Fibroblast of villous mesenchyme (primary cell): Measurements from ENCODE around the gene MEIOSIN. TPM values are rescaled to one million over a fixed set of nuclear protein-coding genes. Genes with fewer than 3 reads are reported as not detected.
"Not testable (repeated sequence)": the region's sequence is repeated elsewhere in the genome, so short reads cannot be mapped to it uniquely, and the experiment has no call there.

Experiments used
- DNase-seq: peaks from one replicate; pipeline ENCODE4 v3.0.0-alpha.2; 2010; ENCODE audit warnings: low read depth
- H3K4me3 ChIP-seq: 2 replicates; pipeline ENCODE4 v1.5.1; 2011; ENCODE audit warnings: low read depth, mild to moderate bottlenecking, low read length
- total RNA-seq: library from RNA; depleted of rRNA; stranded (reverse); fragments of >200 nt; gene quantifications from 2 replicates; pipeline ENCODE4 v1.2.3, GENCODE V29; 2012
- TF ChIP-seq, protein P1 (sequence below): IDR thresholded peaks from 2 replicates; pipeline ENCODE4 v1.5.1; 2012; ENCODE audit warnings: low read depth, mild to moderate bottlenecking, low read length; ENCODE audit not compliant: insufficient read depth

MEIOSIN gene
- total RNA-seq, 1 donor, result not detected

DNA sequence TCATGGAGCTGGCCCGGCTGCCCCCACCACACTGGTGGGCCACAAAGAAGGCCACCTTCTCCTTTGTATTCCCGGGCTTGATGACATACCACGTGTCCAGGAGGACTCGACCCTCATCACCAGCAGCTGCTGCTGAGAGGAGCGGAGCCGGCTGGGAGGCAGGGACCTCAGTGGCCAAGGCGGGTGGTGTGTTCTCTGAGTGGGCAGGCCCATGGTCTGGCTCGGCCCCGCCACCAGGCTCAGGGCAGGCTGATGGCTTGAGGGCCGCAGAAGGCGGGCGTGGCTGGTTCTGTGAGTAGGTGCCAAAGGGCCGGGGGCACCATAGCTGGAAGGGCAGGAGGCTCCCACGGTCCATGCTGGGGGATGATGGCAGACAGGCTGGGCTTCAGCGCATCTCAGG, 20.1 kb upstream of the MEIOSIN start:
- TF ChIP-seq, protein P1, sequence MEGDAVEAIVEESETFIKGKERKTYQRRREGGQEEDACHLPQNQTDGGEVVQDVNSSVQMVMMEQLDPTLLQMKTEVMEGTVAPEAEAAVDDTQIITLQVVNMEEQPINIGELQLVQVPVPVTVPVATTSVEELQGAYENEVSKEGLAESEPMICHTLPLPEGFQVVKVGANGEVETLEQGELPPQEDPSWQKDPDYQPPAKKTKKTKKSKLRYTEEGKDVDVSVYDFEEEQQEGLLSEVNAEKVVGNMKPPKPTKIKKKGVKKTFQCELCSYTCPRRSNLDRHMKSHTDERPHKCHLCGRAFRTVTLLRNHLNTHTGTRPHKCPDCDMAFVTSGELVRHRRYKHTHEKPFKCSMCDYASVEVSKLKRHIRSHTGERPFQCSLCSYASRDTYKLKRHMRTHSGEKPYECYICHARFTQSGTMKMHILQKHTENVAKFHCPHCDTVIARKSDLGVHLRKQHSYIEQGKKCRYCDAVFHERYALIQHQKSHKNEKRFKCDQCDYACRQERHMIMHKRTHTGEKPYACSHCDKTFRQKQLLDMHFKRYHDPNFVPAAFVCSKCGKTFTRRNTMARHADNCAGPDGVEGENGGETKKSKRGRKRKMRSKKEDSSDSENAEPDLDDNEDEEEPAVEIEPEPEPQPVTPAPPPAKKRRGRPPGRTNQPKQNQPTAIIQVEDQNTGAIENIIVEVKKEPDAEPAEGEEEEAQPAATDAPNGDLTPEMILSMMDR, result no peak
- H3K4me3 ChIP-seq, result no peak overlapping the region
- DNase-seq, result no peak

DNA sequence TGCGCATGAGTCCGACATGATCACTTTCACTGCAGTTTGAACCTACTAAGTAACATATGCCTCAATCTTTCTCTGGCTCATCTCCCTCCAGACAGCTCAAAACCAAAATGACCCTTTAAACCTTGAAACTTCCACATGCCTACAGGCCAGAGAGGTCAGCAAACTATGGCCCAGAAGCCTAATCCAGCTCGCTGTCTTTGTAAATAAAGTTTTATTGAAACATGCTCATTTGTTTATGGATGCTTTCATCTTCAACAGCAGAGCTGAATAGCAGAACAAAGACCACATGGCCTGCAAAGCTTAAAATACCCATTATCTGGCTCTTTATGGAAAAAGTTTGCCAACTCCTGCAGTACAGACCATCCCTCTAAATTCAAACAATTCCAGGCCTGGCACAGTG, 18.1 kb upstream of the MEIOSIN start:
- TF ChIP-seq, protein P1, result no peak
- DNase-seq, result no peak
- no peak overlapping the region for H3K4me3 ChIP-seq

DNA sequence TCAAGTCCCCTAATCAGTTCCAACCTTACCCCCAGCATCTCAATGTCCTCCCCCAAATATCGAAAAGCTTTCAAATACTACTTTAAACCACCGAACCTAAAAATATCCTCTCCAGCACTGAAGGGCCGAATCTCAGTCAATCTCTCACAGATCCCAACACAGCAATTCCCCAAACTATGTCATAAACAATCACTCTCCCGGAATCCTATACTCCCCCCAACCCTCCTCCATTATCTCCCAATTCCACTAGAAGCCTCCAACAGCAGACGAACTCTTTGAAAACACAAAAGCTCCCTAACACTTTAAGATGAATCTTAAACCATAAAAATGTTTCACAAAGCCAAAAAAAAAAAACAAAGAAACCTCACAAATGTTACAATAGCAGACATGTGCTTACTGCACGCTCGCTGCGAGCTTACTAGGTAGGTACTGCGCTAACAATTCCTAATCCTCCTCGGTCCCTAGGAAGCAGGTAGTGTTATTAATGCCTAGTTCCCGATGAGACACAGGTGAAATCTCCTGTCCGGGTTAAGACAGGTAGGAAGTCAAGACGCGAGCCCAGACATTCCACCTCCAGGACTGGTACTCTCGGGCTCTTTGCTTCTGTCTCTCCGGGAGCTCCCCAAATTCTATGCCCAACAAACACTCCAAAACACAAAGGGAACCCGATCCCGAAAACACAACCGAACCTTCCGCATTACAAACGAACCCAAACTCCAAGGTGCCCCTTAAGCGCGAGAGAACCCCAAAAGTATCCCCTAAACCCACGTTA, 16.7 kb upstream of the MEIOSIN start:
- peak; percentile 18 for DNase-seq
- TF ChIP-seq, protein P1, result no peak
- peak overlapping the region; percentile 97 for H3K4me3 ChIP-seq

DNA sequence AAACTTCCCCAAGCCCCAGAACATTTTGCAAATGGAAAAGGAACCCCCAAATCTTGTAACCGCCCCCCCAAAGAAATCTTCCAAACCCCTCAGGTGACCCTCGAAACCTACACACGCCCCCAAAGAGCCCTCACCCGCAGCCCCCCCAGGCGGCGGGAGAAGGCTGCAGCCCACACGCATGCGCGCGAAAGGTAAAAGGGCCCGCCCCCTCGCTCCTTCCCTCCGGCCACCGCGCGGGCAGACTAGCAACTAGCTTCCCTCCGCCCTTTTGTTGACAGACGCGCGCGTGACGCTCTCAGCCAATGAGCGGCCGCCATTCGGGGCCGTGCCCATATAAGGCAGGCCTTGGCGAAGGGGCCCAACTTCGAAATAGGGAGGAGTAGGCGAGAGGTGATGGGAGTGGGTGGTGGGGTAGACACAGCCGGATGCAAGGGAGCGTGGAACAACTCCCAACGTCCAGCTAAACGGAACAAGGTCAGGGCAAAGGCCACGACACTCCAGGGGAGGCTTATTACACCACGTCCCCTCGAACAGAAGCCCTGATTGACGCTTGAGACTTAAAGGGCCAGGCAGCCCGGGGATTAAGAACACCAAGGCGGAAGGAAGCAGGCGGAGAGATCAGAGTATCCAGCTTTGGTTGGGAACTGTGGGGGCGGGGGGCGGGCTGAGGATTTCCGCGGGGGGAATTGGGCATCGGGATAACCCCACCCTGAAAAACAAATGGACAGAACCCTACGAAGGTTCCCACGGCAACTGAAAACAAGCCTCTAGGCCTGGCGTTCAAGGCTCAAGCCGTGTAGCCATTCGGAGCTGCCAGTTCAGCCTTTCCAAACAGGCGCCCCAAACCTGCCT, 15.9 kb upstream of the MEIOSIN start:
- TF ChIP-seq, protein P1, result peak; percentile 20
- DNase-seq, result peak; percentile 100

DNA sequence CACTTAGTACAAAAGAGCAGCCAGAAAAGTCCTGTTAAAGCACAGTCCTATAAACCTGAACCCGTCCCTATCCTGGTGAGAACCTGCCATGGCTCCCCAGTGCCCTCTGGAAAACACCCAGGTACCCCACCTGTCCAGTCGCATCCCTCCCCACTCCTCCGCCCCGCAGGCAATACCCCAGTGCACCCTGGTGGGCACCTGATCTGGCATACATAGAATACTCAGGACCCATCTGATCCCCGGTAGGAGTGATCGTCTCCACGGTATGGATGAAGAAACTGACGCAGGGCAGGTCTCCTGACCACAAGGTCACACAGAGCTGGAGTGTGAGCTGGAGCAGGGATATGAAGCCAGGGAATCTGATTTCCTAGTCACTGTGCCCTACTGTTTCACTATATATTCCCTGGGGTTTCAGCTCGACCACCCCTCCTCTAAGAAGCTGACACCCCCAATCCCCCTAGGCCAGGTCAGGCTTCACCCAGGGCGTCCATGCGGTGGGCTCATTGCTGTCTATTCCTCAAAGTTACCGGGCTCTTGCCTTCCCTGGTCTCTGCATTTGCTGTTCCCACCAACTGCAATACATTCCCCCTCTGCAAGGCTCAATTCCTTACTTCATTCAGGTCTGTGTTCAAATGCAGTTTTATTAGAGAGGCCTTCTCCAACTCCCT, 15.1 kb upstream of the MEIOSIN start:
- peak; percentile 42 for DNase-seq
- peak overlapping the region; percentile 51 for H3K4me3 ChIP-seq
- TF ChIP-seq, protein P1, result no peak

More for the DNA sequence above, 15.9 kb upstream of the MEIOSIN start:
- H3K4me3 ChIP-seq, result peak overlapping the region; percentile 97

DNA sequence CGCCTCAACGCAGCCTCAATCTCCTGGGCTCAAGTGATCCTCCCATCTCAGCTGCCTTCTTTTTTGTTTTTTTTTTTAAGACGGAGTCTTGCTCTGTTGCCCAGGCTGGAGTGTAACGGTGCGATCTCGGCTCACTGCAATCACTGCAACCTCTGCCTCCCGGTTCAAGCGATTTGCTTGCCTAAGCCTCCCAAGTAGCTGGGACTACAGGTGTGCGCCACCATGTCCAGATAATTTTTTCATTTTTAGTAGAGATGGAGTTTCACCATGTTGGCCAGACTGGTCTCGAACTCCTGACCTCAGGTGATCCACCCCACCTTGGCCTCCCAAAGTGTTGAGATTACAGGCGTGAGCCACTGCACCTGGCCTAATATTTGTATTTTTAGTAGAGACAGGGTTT, 13.2 kb upstream of the MEIOSIN start:
- not testable (repeated sequence) for DNase-seq, H3K4me3 ChIP-seq

DNA sequence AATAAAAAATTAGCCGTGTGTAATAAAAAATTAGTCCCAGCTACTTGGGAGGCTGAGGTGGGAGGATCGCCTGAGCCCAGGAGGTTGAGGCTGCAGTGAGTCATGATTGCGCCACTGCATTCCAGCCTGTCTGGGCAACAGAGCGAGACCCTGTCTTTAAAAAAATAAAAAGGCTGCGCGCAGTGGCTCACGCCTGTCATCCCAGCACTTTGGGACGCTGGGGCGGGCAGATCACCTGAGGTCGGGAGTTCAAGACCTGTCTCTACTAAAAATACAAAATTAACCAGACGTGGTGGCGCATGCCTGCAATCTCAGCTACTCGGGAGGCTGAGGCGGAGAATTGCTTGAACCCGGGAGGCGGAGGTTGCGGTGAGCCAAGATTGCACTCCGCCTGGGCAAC, 4.6 kb upstream of the MEIOSIN start:
- not testable (repeated sequence) for H3K4me3 ChIP-seq

More for the DNA sequence above, 4.6 kb upstream of the MEIOSIN start:
- not testable (repeated sequence) for DNase-seq
